Skeletal muscle tissue (tissue), 4 donors: Measurements from ENCODE around the gene EFNA3. TPM values are rescaled to one million over a fixed set of nuclear protein-coding genes. Genes with fewer than 3 reads are reported as not detected.
A peak's percentile ranks its signal among the peaks of the same experiment; 100 is the strongest.

ENCODE experiments used
- H3K27ac ChIP-seq: one replicate; pipeline ENCODE4 v1.7.0; 2013; ENCODE audit warnings: mild to moderate bottlenecking, low read depth, low read length, inconsistent platforms
- H3K27me3 ChIP-seq, 3 donors: one replicate each; pipeline ENCODE4 v1.7.0; 2013; ENCODE audit warnings: low read length in 3 of 3; ENCODE audit not compliant: control insufficient read depth in 3 of 3, insufficient read depth in 3 of 3
- H3K36me3 ChIP-seq, 3 donors: one replicate each; pipeline ENCODE4 v1.7.0; 2013; ENCODE audit warnings: low read length in 3 of 3; ENCODE audit not compliant: control insufficient read depth in 3 of 3, insufficient read depth in 3 of 3
- H3K4me1 ChIP-seq, 3 donors: one replicate each; pipeline ENCODE4 v1.7.0; 2013; ENCODE audit warnings: low read length in 3 of 3, mild to moderate bottlenecking in 3 of 3; ENCODE audit not compliant: control insufficient read depth in 3 of 3, insufficient read depth in 3 of 3
- H3K4me3 ChIP-seq, 3 donors: one replicate each; pipeline ENCODE4 v1.7.0; 2013; ENCODE audit warnings: low read length in 3 of 3
- H3K9ac ChIP-seq, 3 donors: one replicate each; pipeline ENCODE4 v1.7.0; 2013; ENCODE audit warnings: low read length in 3 of 3, mild to moderate bottlenecking in 3 of 3, moderate library complexity in 2 of 3, low read depth in 1 of 3
- H3K9me3 ChIP-seq, 3 donors: one replicate each; pipeline ENCODE4 v1.7.0; 2013; ENCODE audit warnings: low read length in 3 of 3; ENCODE audit not compliant: control insufficient read depth in 3 of 3
- total RNA-seq: library from RNA; depleted of rRNA; stranded (reverse); fragments of >200 nt; gene quantifications from one replicate; pipeline ENCODE4 v1.2.3, GENCODE V29; 2014
- donor health status: Osteomylitis.

The EFNA3 gene
- total RNA-seq, 1 donor from 2014 or later = 0.52 TPM

GRCh38 chr1:155068599-155068998 is 10.0 kb upstream of the EFNA3 start:
- no peaks in the 10 kb centered on the region for H3K27me3 ChIP-seq
- H3K9ac ChIP-seq = no peak overlapping the region
- no peaks in the 10 kb centered on the region for H3K36me3 ChIP-seq
- no peak overlapping the region for H3K4me3 ChIP-seq
- no peaks in the 10 kb centered on the region for H3K9me3 ChIP-seq
- no peak overlapping the region for H3K27ac ChIP-seq
- H3K4me1 ChIP-seq = peaks cover 10 to 22% (median 16%) of the 10 kb centered on the region in 3 donors

- no peak overlapping the region for H3K4me3 ChIP-seq
- H3K27me3 ChIP-seq = no peaks in the 10 kb centered on the region
- no peak overlapping the region for H3K9ac ChIP-seq
- H3K27ac ChIP-seq = no peak overlapping the region
- H3K9me3 ChIP-seq = no peaks in the 10 kb centered on the region
- peaks cover 10 to 18% (median 11%) of the 10 kb centered on the region in 3 donors for H3K4me1 ChIP-seq
- H3K36me3 ChIP-seq = no peaks in the 10 kb centered on the region
Observed at GRCh38 chr1:155069551-155070157, 9.0 kb upstream of the EFNA3 start.

- H3K9ac ChIP-seq = peak overlapping the region; percentile 77 to 85 (median 81)
- H3K4me1 ChIP-seq = peaks cover 10 to 18% (median 11%) of the 10 kb centered on the region in 3 donors
- no peaks in the 10 kb centered on the region for H3K27me3 ChIP-seq
- H3K36me3 ChIP-seq = no peaks in the 10 kb centered on the region
- no peak overlapping the region for H3K27ac ChIP-seq
- H3K9me3 ChIP-seq = no peaks in the 10 kb centered on the region
- peak overlapping the region; percentile 78 to 84 (median 78) for H3K4me3 ChIP-seq
Observed at GRCh38 chr1:155070158-155070621, 8.4 kb upstream of the EFNA3 start.

- H3K27me3 ChIP-seq = no peaks in the 10 kb centered on the region
- H3K36me3 ChIP-seq = no peaks in the 10 kb centered on the region
- H3K4me1 ChIP-seq = peaks cover 10 to 18% (median 11%) of the 10 kb centered on the region in 3 donors
- H3K9me3 ChIP-seq = no peaks in the 10 kb centered on the region
- peak overlapping the region; percentile 78 to 84 (median 78) for H3K4me3 ChIP-seq
- peak overlapping the region; percentile 77 to 85 (median 81) for H3K9ac ChIP-seq
- peak overlapping the region; percentile 30 for H3K27ac ChIP-seq
Observed at GRCh38 chr1:155070721-155071569, 7.7 kb upstream of the EFNA3 start.

- Histone ChIP-seq H3K27me3 (no peaks in the 10 kb centered on the region), H3K9ac (peak overlapping the region in 1 of 3 donors; percentile 12), H3K9me3 (no peaks in the 10 kb centered on the region), H3K4me3 (no peak overlapping the region), H3K36me3 (no peaks in the 10 kb centered on the region), H3K27ac (no peak overlapping the region), H3K4me1 (peaks cover 10 to 18% (median 11%) of the 10 kb centered on the region in 3 donors)
Observed at GRCh38 chr1:155071701-155072100, 6.9 kb upstream of the EFNA3 start.

GRCh38 chr1:155072531-155073289 is 5.9 kb upstream of the EFNA3 start:
- H3K9ac ChIP-seq = no peak overlapping the region
- peaks cover 10 to 18% (median 11%) of the 10 kb centered on the region in 3 donors for H3K4me1 ChIP-seq
- no peaks in the 10 kb centered on the region for H3K36me3 ChIP-seq
- H3K27me3 ChIP-seq = no peaks in the 10 kb centered on the region
- no peak overlapping the region for H3K4me3 ChIP-seq
- H3K27ac ChIP-seq = no peak overlapping the region
- no peaks in the 10 kb centered on the region for H3K9me3 ChIP-seq

GRCh38 chr1:155073377-155074242 is 5.0 kb upstream of the EFNA3 start:
- no peaks in the 10 kb centered on the region for H3K27me3 ChIP-seq
- no peak overlapping the region for H3K9ac ChIP-seq

GRCh38 chr1:155075535-155075934 is 3.1 kb upstream of the EFNA3 start:
- Histone ChIP-seq H3K4me3 (no peak overlapping the region), H3K36me3 (no peaks in the 10 kb centered on the region), H3K27ac (no peak overlapping the region), H3K9me3 (no peaks in the 10 kb centered on the region), H3K4me1 (peaks cover 20 to 23% (median 21%) of the 10 kb centered on the region in 3 donors), H3K27me3 (peaks cover 13 to 16% (median 15%) of the 10 kb centered on the region in 3 donors), H3K9ac (no peak overlapping the region)

More at GRCh38 chr1:155073377-155074242, 5.0 kb upstream of the EFNA3 start:
- Histone ChIP-seq H3K36me3 (no peaks in the 10 kb centered on the region), H3K4me1 (peaks cover 10 to 18% (median 11%) of the 10 kb centered on the region in 3 donors), H3K27ac (no peak overlapping the region), H3K9me3 (no peaks in the 10 kb centered on the region), H3K4me3 (no peak overlapping the region)

GRCh38 chr1:155076371-155076770 is 2.3 kb upstream of the EFNA3 start:
- Histone ChIP-seq H3K36me3 (no peaks in the 10 kb centered on the region), H3K4me3 (no peak overlapping the region), H3K4me1 (peaks cover 22 to 24% (median 24%) of the 10 kb centered on the region in 3 donors), H3K27me3 (peaks cover 21 to 24% (median 23%) of the 10 kb centered on the region in 3 donors), H3K9me3 (no peaks in the 10 kb centered on the region), H3K27ac (no peak overlapping the region), H3K9ac (no peak overlapping the region)
